ENCODE data around the gene PITX2.

DNA sequence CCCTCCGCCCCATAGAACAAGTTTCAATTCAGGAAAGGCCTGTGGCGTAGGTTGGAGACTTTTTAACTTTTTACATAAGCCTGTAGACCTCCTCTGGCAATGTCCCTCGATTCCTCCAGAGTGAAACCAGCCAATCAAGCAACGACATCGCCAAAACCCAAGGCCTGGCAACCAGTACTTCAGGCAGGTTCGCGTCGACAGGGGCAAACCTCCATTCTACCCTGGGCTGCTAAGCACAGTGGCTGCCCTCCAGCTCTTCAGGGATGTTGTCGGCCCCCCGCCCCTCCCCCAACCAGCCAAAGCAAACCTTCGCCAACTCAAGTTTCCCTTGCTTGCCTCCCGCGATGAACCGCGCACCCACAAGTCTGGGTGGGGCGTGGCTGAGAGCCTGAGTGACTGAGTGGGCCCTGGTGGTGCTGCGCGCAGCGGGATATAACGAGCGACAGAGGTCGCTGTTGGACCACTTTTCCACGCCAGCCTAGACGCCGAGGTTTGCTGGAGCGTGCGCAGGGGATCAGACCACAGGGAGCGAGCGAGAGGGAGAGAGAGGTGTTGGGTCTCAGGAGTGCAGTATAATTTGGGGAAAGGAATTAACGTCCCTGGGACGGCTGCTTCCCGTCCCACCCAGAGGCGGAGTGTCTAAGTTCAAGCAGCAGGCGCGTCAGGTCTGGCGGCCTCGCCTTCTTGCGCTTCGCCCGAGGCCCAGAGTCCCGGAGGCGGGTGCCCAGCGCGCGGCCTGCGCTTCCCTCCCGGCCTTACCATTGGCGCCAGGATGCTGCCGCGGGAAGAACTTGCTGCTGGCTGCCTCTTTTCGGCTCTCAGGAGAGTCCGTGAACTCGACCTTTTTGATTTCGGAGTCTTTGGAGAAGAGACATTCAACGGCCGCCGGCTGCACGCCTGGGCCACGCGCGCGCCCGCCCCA lies 9.0 kb upstream of the PITX2 start:
- TF ChIP-seq, protein P1, sequence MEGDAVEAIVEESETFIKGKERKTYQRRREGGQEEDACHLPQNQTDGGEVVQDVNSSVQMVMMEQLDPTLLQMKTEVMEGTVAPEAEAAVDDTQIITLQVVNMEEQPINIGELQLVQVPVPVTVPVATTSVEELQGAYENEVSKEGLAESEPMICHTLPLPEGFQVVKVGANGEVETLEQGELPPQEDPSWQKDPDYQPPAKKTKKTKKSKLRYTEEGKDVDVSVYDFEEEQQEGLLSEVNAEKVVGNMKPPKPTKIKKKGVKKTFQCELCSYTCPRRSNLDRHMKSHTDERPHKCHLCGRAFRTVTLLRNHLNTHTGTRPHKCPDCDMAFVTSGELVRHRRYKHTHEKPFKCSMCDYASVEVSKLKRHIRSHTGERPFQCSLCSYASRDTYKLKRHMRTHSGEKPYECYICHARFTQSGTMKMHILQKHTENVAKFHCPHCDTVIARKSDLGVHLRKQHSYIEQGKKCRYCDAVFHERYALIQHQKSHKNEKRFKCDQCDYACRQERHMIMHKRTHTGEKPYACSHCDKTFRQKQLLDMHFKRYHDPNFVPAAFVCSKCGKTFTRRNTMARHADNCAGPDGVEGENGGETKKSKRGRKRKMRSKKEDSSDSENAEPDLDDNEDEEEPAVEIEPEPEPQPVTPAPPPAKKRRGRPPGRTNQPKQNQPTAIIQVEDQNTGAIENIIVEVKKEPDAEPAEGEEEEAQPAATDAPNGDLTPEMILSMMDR (IDR thresholded peaks at IDR 0.05), result peak; percentile 44 to 88 (median 66)
- TF ChIP-seq POLR2A (IDR thresholded peaks at IDR 0.05) (no peak), POLR2AphosphoS5 (IDR thresholded peaks at IDR 0.05) (no peak)

Measured in upper lobe of left lung (tissue), 4 donors.